Peyer's patch (tissue), 4 donors: ENCODE measurements around the gene IRF2.

Experiments used
- CTCF ChIP-seq, 6 experiments: fragments of 450-650 bp in 4 of 6; fragments of 200-600 bp in 2 of 6; sonication (generic) in 1 of 6; IDR thresholded peaks; one replicate each; pipeline ENCODE4 v1.5.1; 2017 to 2019; ENCODE audit warnings: antibody characterized with exemption in 6 of 6, mild to moderate bottlenecking in 3 of 6, moderate library complexity in 1 of 6
- POLR2A ChIP-seq, 2 donors: fragments of 450-650 bp; IDR thresholded peaks; one replicate each; pipeline ENCODE4 v1.5.1; 2017; ENCODE audit warnings: antibody characterized with exemption in 2 of 2, mild to moderate bottlenecking in 2 of 2, moderate library complexity in 2 of 2

DNA sequence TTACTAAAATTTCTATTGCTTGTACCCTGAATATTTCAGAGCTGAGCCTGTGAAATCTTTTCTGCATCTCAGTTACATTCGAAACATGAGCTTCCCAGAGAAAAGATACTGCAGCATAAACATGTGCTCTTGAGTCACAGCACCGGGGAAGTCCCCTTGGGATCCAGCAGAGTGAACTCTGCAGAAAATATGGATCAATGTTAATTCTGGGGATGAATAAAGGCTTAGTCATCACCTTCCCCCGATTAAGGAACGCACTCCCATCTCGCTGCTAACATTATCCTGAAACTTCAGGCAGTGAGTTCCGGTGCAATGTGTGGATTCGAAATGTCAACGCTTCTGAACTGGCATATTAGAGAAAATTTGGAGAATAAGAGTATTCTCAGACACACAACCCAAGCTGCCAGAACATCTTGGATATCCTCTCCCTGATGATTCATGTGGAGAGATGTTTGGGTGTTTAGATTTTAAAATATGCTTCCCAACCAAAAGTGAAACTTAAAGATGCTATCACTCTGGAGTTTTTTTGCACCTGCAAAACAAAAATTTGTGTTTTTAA is 90.8 kb downstream of the IRF2 start:
- TF ChIP-seq CTCF (IDR thresholded peaks at IDR 0.05) (no peak), POLR2A (IDR thresholded peaks at IDR 0.05) (no peak)
